Activated T-cell treated with anti-CD3 and anti-CD28 coated beads, Interleukin-2, amount 50 U/mL, for 1 hour (primary cell): Measurements from ENCODE around the gene NCOA6.

Source experiments
- DNase-seq: peaks from one replicate; pipeline ENCODE4 v3.0.0-alpha.2; 2020

NCOA6 gene

GRCh38 chr20:34703424-34704176, 121.9 kb downstream of the NCOA6 start:
- peak; percentile 55 for DNase-seq

GRCh38 chr20:34703061-34703423, 122.4 kb downstream of the NCOA6 start:
- DNase-seq = no peak

DNA sequence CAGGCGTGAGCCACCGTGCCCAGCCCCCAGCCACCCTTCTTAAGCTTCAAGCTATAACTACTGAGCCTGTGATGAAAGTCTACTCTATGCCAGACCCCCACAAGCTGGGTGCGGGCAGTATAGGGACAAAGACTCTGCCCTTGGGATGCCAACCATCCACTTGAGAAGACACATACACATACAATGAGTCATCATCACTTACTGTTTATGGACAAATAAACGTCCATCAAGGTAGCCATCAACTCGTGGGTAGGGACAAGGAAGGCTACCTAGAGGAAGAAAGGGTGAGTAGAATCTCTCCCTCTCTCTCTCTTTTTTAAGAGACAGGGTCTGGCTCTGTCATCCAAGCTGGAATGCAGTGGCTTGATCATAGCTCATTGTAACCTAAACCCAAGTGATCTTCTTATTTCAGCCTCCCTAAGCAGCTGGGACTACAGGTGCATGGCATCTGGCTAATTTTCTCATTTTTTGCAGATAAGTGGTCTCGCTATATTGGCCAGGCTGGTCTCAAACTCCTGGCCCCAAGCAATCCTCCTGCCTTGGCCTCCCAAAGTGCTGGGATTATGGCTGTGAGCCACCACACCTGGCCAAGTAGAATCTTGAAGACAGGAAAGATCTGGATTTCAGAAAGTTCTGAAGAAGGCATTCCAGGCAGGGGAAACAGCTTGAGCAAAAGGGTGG, 123.9 kb downstream of the NCOA6 start:
- DNase-seq = no peak

- DNase-seq = no peak
Observed at GRCh38 chr20:34693414-34693813, 132.0 kb downstream of the NCOA6 start.

GRCh38 chr20:34691838-34692237, 133.6 kb downstream of the NCOA6 start:
- DNase-seq = no peak

DNA sequence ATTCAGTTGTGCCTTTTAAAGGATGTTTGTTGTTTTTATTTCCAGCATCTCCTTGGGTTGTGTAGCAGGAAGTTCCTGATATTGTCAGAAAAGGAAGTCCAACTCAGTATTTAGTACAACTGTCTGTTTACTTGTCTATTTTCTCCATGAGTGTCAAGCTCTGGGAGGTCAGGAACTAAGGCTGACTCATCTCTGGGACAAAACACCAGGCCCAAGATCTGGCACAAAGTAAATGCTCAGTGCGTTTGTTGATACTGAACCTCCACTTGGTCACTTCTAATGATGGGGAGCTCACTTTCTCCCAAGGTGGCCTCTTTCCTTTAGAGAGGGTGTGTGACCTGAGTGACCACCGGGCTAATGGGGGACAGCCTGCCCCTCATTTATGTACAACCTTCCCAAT, 136.0 kb downstream of the NCOA6 start:
- no peak for DNase-seq

- DNase-seq = no peak
Observed at GRCh38 chr20:34683667-34684066, 141.8 kb downstream of the NCOA6 start.

GRCh38 chr20:34680586-34681175, 144.8 kb downstream of the NCOA6 start:
- DNase-seq = no peak

- DNase-seq = peak; percentile 96
Observed at GRCh38 chr20:34676642-34677373, 148.6 kb downstream of the NCOA6 start, which contains the start of gene PIGU. Gene PIGU (minus strand): TSS chr20:34677092. CDS start chr20:34677085, 7 bp downstream.

- no peak for DNase-seq
Observed at GRCh38 chr20:34675993-34676641, 149.3 kb downstream of the NCOA6 start.

DNA sequence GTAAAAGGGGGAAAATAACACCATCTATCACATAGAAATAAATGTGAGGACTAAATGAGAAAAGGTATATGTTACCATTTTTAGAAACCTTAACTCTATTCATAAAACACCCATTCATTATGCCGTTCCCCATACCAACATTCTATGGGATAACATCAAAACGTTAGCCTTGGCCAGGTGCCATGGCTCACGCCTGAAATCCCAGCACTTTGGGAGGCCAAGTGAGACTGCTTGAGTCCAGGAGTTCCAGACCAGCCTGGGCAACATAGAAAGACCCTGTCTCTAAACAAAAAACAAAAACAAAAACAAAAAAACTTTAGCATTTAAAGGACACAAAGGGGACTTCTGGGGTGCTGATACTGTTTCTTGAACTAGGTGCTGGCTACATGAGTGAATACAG, 149.9 kb downstream of the NCOA6 start:
- no peak for DNase-seq

DNA sequence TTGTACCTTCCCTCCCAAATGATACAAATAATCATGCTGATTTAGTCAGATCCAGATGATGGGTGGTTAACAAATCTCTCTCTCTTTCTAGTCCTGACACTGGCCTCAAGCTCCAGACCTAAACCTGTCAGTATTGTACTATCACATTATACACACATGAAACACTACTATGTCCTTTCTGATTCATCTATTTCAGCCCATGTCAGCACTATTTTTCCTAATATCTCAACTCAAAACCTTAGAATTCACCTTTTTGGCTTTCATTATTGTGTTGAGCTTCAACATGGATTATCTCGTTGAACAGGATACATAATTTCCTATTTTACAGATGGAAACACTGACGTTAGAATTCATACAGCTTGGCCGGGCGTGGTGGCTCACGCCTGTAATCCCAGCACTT, 152.0 kb downstream of the NCOA6 start:
- DNase-seq = no peak

GRCh38 chr20:34669094-34669493, 156.4 kb downstream of the NCOA6 start:
- DNase-seq = no peak
